K562 (cell line): ENCODE measurements around the gene PRKAR1B. TPM values are rescaled to one million over a fixed set of nuclear protein-coding genes. Genes with fewer than 3 reads are reported as not detected.

Source experiments
- ATF7 ChIP-seq: fragments of 450-650 bp; IDR thresholded peaks from 2 replicates; pipeline ENCODE4 v1.7.1; 2014; ENCODE audit warnings: mild to moderate bottlenecking, moderate library complexity
- ESRRA ChIP-seq: fragments of 450-650 bp; IDR thresholded peaks from 2 replicates; pipeline ENCODE4 v1.6.1; 2014; ENCODE audit warnings: low read depth, mild to moderate bottlenecking, moderate library complexity, borderline replicate concordance
- FOXA1 ChIP-seq: fragments of 450-650 bp; IDR thresholded peaks from 2 replicates; pipeline ENCODE4 v1.6.1; 2016; ENCODE audit warnings: mild to moderate bottlenecking, borderline replicate concordance
- FOXM1 ChIP-seq, 2 experiments: fragments of 450-650 bp in 1 of 2; sonication (generic) in 1 of 2; formaldehyde crosslinking in 1 of 2; IDR thresholded peaks; 2 replicates each; pipeline versions ENCODE4 v1.6.1 to v1.9.0; 2017 to 2022; ENCODE audit warnings: low read depth in 2 of 2, mild to moderate bottlenecking in 2 of 2, missing genetic modification reagents in 1 of 2, moderate library complexity in 1 of 2
- GATA2 ChIP-seq: sonication (generic); formaldehyde crosslinking; IDR thresholded peaks from 2 replicates; pipeline ENCODE4 v1.4.0; 2020; ENCODE audit warnings: mild to moderate bottlenecking, missing genetic modification reagents
- HDAC6 ChIP-seq: IDR thresholded peaks from 2 replicates; pipeline ENCODE4 v1.6.1; 2012; ENCODE audit warnings: low read depth, mild to moderate bottlenecking, control low read depth, inconsistent platforms, low read length, moderate library complexity
- HDAC8 ChIP-seq: fragments of 450-650 bp; IDR thresholded peaks from 2 replicates; pipeline ENCODE4 v1.6.1; 2016; ENCODE audit warnings: mild to moderate bottlenecking, missing genetic modification characterization, moderate library complexity, missing compliant biosample characterization
- IFI16 ChIP-seq: fragments of 250-450 bp; sonication (Bioruptor Pico); IDR thresholded peaks from 2 replicates; pipeline ENCODE4 v2.1.2; 2022; ENCODE audit warnings: mild to moderate bottlenecking, inconsistent platforms
- MCM7 ChIP-seq, 2 experiments: fragments of 450-650 bp; IDR thresholded peaks; 2 replicates each; pipeline ENCODE4 v1.6.1; 2016 to 2018
- RBBP5 ChIP-seq: fragments of 200-600 bp; sonication (generic); IDR thresholded peaks from 2 replicates; pipeline ENCODE4 v1.6.1; 2012; ENCODE audit warnings: borderline replicate concordance, mild to moderate bottlenecking, low read length, control low read depth, inconsistent platforms; ENCODE audit not compliant: insufficient read depth, poor library complexity, severe bottlenecking
- TAF7 ChIP-seq: fragments of 450-650 bp; IDR thresholded peaks from 2 replicates; pipeline ENCODE4 v1.6.1; 2016; ENCODE audit warnings: missing genetic modification characterization, missing compliant biosample characterization
- ZNF253 ChIP-seq: fragments of 250-450 bp; sonication (Bioruptor Pico); conservative IDR thresholded peaks from 2 replicates; pipeline ENCODE4 v1.6.1; 2021; ENCODE audit warnings: mild to moderate bottlenecking
- ZNF282 ChIP-seq: sonication (generic); formaldehyde crosslinking; IDR thresholded peaks from 2 replicates; pipeline ENCODE4 v1.8.1; 2023; ENCODE audit warnings: missing genetic modification reagents
- ZNF77 ChIP-seq: fragments of 250-450 bp; sonication (Bioruptor Pico); IDR thresholded peaks from 2 replicates; pipeline ENCODE4 v1.5.0; 2020
- ZNF79 ChIP-seq: fragments of 250-450 bp; sonication (Bioruptor Pico); IDR thresholded peaks from 2 replicates; pipeline ENCODE4 v1.4.0; 2020; ENCODE audit warnings: low read depth, mild to moderate bottlenecking, moderate library complexity
- polyA plus RNA-seq, 8 experiments: library from polyadenylated mRNA; depleted of rRNA in 4 of 8; stranded (reverse) in 5 of 8; unstranded in 3 of 8; fragments of >200 nt; fragmentation: Nextera tagmentation in 2 of 8; fragmentation: Illumina TruSeq in 1 of 8; extraction: Ambion mirVana in 2 of 8; extraction: Trizol in 1 of 8; gene quantifications; 2 replicates each; pipeline versions ENCODE4 v1.2.1 to v1.2.3, GENCODE V29; 2011 to 2014; ENCODE audit warnings: inconsistent platforms in 1 of 8, missing spikeins in 1 of 8
- total RNA-seq, 7 experiments: library from RNA; depleted of rRNA in 6 of 7; stranded (reverse); fragments of >200 nt in 6 of 7; fragmentation: Illumina TruSeq in 2 of 7; extraction: Trizol in 2 of 7; gene quantifications; 2 replicates each; pipeline versions ENCODE4 v1.2.1 to v1.2.3, GENCODE V29; 2011 to 2021; ENCODE audit warnings: low replicate concordance in 1 of 7
- TF ChIP-seq, protein P1 (sequence below): fragments of 450-650 bp; IDR thresholded peaks from 2 replicates; pipeline ENCODE4 v1.6.1; 2017; ENCODE audit warnings: antibody characterized with exemption, mild to moderate bottlenecking
- TF ChIP-seq, protein P2 (sequence below): IDR thresholded peaks from 2 replicates; pipeline ENCODE4 v1.6.1; 2011; ENCODE audit warnings: borderline replicate concordance, low read depth, mild to moderate bottlenecking, moderate library complexity, low read length; ENCODE audit not compliant: insufficient read depth, poor library complexity, severe bottlenecking
- TF ChIP-seq, protein P3 (sequence below): sonication (generic); formaldehyde crosslinking; IDR thresholded peaks from 2 replicates; pipeline ENCODE4 v1.8.0; 2022; ENCODE audit warnings: mild to moderate bottlenecking, missing genetic modification reagents

PRKAR1B gene
- total and polyA plus RNA-seq, 9 of the 15 experiments (the other 6 are each of a cell fraction or from before 2014, with no cell fraction given), result 0.99 to 30.5 (median 12.7) TPM

DNA sequence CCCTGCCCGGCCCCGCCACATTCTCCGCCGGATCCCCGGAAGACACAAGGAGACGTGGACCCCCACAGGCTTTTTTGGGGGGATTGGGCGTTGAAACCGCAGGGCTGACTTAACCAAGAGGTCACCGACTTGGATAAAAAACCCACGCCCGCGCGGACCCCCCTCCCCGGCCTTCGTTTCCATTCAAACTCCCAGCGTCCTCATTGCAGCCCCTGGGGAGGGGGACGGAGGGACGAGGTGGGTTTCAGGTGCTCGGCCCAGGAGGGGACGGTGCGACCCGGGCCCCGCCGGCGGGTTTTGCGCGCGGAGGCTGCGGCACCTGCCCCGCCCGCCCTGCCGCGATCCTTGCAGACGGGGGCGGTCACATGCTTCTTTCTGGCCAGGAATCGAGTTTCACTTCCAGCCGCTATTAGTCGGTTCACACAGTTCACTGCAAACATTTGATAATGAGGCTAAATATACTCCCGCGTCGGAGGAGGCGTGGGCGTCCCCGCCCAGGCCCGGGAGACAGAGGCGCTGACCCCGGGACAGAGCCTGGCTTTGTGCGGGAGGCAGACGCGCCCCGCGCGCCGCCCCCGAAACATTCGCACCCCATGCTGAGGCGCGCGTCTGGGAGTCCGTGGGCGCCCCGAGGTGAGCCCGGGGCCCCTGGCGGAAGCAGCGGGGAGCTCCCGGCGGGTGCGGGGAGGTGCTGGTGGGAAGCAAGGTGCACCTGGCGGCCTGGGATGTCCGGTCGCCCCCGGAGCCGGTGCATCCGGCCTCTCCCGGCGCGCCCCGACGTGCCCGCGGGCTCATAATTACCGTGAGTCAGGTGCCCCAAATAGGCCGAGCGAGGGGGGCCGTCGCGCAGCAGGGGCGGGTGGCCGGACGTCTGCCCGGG is 204.8 kb downstream of the PRKAR1B start (continued):
- TF ChIP-seq TAF7, result no peak
- TF ChIP-seq RBBP5, result no peak
- TF ChIP-seq ZNF253 (CRISPR knock-in tag), result no peak
- TF ChIP-seq ESRRA, result no peak
- no peak for TF ChIP-seq ATF7
- TF ChIP-seq ZNF282 (CRISPR knock-in tag), result no peak; the same call in 1 of the 2 replicates
- TF ChIP-seq, protein P1, sequence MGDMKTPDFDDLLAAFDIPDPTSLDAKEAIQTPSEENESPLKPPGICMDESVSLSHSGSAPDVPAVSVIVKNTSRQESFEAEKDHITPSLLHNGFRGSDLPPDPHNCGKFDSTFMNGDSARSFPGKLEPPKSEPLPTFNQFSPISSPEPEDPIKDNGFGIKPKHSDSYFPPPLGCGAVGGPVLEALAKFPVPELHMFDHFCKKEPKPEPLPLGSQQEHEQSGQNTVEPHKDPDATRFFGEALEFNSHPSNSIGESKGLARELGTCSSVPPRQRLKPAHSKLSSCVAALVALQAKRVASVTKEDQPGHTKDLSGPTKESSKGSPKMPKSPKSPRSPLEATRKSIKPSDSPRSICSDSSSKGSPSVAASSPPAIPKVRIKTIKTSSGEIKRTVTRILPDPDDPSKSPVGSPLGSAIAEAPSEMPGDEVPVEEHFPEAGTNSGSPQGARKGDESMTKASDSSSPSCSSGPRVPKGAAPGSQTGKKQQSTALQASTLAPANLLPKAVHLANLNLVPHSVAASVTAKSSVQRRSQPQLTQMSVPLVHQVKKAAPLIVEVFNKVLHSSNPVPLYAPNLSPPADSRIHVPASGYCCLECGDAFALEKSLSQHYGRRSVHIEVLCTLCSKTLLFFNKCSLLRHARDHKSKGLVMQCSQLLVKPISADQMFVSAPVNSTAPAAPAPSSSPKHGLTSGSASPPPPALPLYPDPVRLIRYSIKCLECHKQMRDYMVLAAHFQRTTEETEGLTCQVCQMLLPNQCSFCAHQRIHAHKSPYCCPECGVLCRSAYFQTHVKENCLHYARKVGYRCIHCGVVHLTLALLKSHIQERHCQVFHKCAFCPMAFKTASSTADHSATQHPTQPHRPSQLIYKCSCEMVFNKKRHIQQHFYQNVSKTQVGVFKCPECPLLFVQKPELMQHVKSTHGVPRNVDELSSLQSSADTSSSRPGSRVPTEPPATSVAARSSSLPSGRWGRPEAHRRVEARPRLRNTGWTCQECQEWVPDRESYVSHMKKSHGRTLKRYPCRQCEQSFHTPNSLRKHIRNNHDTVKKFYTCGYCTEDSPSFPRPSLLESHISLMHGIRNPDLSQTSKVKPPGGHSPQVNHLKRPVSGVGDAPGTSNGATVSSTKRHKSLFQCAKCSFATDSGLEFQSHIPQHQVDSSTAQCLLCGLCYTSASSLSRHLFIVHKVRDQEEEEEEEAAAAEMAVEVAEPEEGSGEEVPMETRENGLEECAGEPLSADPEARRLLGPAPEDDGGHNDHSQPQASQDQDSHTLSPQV, result no peak
- no peak for TF ChIP-seq ZNF77 (CRISPR knock-in tag)
- no peak for TF ChIP-seq GATA2
- TF ChIP-seq HDAC6, result no peak
- TF ChIP-seq, protein P2, sequence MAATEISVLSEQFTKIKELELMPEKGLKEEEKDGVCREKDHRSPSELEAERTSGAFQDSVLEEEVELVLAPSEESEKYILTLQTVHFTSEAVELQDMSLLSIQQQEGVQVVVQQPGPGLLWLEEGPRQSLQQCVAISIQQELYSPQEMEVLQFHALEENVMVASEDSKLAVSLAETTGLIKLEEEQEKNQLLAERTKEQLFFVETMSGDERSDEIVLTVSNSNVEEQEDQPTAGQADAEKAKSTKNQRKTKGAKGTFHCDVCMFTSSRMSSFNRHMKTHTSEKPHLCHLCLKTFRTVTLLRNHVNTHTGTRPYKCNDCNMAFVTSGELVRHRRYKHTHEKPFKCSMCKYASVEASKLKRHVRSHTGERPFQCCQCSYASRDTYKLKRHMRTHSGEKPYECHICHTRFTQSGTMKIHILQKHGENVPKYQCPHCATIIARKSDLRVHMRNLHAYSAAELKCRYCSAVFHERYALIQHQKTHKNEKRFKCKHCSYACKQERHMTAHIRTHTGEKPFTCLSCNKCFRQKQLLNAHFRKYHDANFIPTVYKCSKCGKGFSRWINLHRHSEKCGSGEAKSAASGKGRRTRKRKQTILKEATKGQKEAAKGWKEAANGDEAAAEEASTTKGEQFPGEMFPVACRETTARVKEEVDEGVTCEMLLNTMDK, result no peak
- no peak for TF ChIP-seq FOXA1
- TF ChIP-seq, protein P3, sequence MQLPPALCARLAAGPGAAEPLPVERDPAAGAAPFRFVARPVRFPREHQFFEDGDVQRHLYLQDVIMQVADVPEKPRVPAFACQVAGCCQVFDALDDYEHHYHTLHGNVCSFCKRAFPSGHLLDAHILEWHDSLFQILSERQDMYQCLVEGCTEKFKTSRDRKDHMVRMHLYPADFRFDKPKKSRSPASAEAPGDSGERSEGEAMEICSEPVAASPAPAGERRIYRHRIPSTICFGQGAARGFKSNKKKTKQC (CRISPR knock-in tag), result no peak
- no peak for TF ChIP-seq ZNF79 (CRISPR knock-in tag)
- no peak for TF ChIP-seq IFI16 (CRISPR knock-in tag)
- no peak for TF ChIP-seq FOXM1 (IDR thresholded peaks at IDR 0.05; ENCODE audit: low read depth)
- TF ChIP-seq FOXM1 (CRISPR knock-in tag; IDR thresholded peaks at IDR 0.05; ENCODE audit: low read depth), result no peak
- no peak for TF ChIP-seq MCM7 (IDR thresholded peaks at IDR 0.05)
- no peak for TF ChIP-seq HDAC8 (tag)
